ENCODE measurements around the gene CD9. TPM values are rescaled to one million over a fixed set of nuclear protein-coding genes. Genes with fewer than 3 reads are reported as not detected.

Gene CD9
- total and polyA plus RNA-seq, 8 donors = 100 to 512 (median 121) TPM

DNA sequence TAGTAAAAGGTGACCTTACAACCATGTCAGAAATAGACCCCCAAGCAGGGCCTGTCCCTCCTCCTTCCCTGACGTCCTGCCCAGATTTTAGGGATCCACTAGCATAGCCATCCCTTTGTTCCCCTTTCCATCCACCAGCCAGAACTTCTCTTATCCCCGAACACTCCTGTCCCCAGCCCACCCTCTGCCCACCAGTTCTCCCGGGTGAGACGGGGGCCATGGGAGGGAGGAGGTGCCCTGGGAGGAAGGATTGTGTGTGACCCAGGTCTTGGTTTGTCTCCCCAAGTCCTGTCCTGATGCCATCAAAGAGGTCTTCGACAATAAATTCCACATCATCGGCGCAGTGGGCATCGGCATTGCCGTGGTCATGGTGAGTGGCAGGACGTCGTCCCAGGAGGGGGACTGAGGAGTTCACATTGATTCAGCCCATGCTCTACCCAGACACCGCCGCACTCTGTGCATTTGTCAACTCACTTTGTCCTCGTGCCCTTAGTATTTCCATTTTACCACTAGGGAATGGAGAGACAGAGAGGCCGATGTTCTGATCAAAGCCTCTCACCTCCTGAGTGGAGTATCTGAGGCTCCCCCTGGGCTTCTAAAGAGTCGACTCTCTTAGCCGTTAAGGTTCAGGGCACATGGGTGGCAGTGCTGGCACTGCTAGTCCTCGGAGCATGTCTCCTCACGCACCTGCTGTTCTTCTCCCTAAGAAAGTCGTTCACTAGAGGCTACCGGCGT, 35.9 kb downstream of the CD9 start:
- peaks cover 0 to 63% of the 10 kb centered on the region in 2 donors for H3K36me3 ChIP-seq
- peak overlapping the region; percentile 23 to 76 for H3K27ac ChIP-seq
- no peak overlapping the region for H3K4me3 ChIP-seq
- TF ChIP-seq, protein P1, sequence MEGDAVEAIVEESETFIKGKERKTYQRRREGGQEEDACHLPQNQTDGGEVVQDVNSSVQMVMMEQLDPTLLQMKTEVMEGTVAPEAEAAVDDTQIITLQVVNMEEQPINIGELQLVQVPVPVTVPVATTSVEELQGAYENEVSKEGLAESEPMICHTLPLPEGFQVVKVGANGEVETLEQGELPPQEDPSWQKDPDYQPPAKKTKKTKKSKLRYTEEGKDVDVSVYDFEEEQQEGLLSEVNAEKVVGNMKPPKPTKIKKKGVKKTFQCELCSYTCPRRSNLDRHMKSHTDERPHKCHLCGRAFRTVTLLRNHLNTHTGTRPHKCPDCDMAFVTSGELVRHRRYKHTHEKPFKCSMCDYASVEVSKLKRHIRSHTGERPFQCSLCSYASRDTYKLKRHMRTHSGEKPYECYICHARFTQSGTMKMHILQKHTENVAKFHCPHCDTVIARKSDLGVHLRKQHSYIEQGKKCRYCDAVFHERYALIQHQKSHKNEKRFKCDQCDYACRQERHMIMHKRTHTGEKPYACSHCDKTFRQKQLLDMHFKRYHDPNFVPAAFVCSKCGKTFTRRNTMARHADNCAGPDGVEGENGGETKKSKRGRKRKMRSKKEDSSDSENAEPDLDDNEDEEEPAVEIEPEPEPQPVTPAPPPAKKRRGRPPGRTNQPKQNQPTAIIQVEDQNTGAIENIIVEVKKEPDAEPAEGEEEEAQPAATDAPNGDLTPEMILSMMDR (IDR thresholded peaks at IDR 0.05) = no peak
- ATAC-seq = no peak
- no peak for DNase-seq
- intact Hi-C loops (cut with DNase I) = no loop called here
- no peaks in the 10 kb centered on the region for H3K9me3 ChIP-seq
- H3K27me3 ChIP-seq = no peaks in the 10 kb centered on the region
- peaks cover 12 to 59% of the 10 kb centered on the region in 2 donors for H3K4me1 ChIP-seq

GRCh38 chr12:6236641-6236940, 36.4 kb downstream of the CD9 start:
- DNase-seq (no peak), ATAC-seq (no peak)
- Histone ChIP-seq H3K4me1 (peaks cover 12 to 59% of the 10 kb centered on the region in 2 donors), H3K9me3 (no peaks in the 10 kb centered on the region), H3K4me3 (no peak overlapping the region), H3K27ac (no peak overlapping the region), H3K36me3 (peaks cover 0 to 63% of the 10 kb centered on the region in 2 donors), H3K27me3 (no peaks in the 10 kb centered on the region)
- intact Hi-C loops (cut with DNase I) = no loop called here
- TF ChIP-seq, protein P1 (IDR thresholded peaks at IDR 0.05) = no peak

GRCh38 chr12:6237830-6238229, 37.6 kb downstream of the CD9 start:
- Histone ChIP-seq H3K4me3 (no peak overlapping the region), H3K27ac (no peak overlapping the region), H3K36me3 (peaks cover 0 to 59% of the 10 kb centered on the region in 2 donors), H3K4me1 (peaks cover 14 to 51% of the 10 kb centered on the region in 2 donors), H3K27me3 (no peaks in the 10 kb centered on the region), H3K9me3 (no peaks in the 10 kb centered on the region)
- no peak for DNase-seq
- intact Hi-C loops (cut with DNase I) = no loop called here
- TF ChIP-seq, protein P1 (IDR thresholded peaks at IDR 0.05) = no peak
- no peak for ATAC-seq

DNA sequence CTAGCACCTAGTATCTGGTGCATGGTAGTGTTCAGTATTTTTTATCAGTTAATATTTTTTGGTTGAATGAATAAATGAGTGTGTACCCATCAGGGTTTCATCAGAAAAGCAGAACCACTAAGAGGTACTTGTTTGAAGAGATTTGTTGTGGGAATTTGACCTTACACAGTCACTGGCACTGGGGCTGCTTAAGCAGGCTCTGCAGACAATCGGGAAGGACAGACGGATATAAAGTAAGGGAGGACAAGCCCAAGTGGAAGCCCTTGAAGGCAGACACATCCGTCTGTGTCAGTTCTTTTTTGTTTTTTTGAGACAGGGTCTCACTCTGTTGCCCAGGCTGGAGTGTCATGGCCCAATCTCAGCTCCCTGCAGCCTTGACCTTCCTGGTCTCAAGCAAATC, 38.7 kb downstream of the CD9 start:
- H3K4me3 ChIP-seq = no peak overlapping the region
- intact Hi-C loops (cut with DNase I) = no loop called here
- TF ChIP-seq, protein P1 (IDR thresholded peaks at IDR 0.05) = no peak
- H3K36me3 ChIP-seq = peaks cover 0 to 49% of the 10 kb centered on the region in 2 donors
- ATAC-seq = no peak
- no peak for DNase-seq
- H3K9me3 ChIP-seq = no peaks in the 10 kb centered on the region
- peaks cover 12 to 41% of the 10 kb centered on the region in 2 donors for H3K4me1 ChIP-seq
- H3K27ac ChIP-seq = no peak overlapping the region
- H3K27me3 ChIP-seq = no peaks in the 10 kb centered on the region

GRCh38 chr12:6241495-6241894, 41.3 kb downstream of the CD9 start:
- H3K4me3 ChIP-seq = no peak overlapping the region
- H3K36me3 ChIP-seq = peaks cover 0 to 31% of the 10 kb centered on the region in 2 donors
- no peaks in the 10 kb centered on the region for H3K9me3 ChIP-seq
- H3K27me3 ChIP-seq = no peaks in the 10 kb centered on the region
- H3K27ac ChIP-seq = peak overlapping the region; percentile 7 to 45
- peaks cover 12 to 15% of the 10 kb centered on the region in 2 donors for H3K4me1 ChIP-seq
- peak in 3 of 4 donors; percentile 64 to 84 (median 77) for DNase-seq
- peak; percentile 89 for ATAC-seq
- intact Hi-C loops (cut with DNase I) = no loop called here
- TF ChIP-seq, protein P1 (IDR thresholded peaks at IDR 0.05) = no peak
